GM12878 (cell line): ENCODE data around the gene BTNL9. TPM values are rescaled to one million over a fixed set of nuclear protein-coding genes. Genes with fewer than 3 reads are reported as not detected.

Source experiments
- ATAC-seq: fragments of 200-7000 bp; cut with Tn5 transposase; 3 replicates; pipeline ENCODE4 v1.9.1; 2020; ENCODE audit warnings: mild to moderate bottlenecking, moderate library complexity
- BruUV-seq: library from RNA; stranded (reverse); fragments of 400-500 nt; replicated peaks from 2 replicates; lab custom pipeline; 2021; lab: Mats Ljungman, UMichigan
- CTCF ChIA-PET: fragments of 300-600 bp; sonication (Branson Sonifier 250); formaldehyde crosslinking; extraction: SDS; loops from one replicate; lab custom pipeline; 2021; ENCODE audit warnings: inconsistent platforms; lab: Yijun Ruan, JAX
- POLR2A ChIA-PET: fragments of 350-600 bp; formaldehyde crosslinking; extraction: SDS; loops from one replicate; lab custom pipeline; 2021; ENCODE audit warnings: inconsistent platforms; lab: Charles Lee
- RAD21 ChIA-PET: fragments of 300-600 bp; sonication (Branson Sonifier 250); formaldehyde crosslinking; loops from one replicate; lab custom pipeline; 2023; ENCODE audit warnings: antibody characterized with exemption; ENCODE audit not compliant: unreplicated experiment; lab: Charles Lee
- SMC1A ChIA-PET: fragments of 300-600 bp; sonication (Branson Sonifier 250); formaldehyde crosslinking; loops from one replicate; lab custom pipeline; 2023; ENCODE audit not compliant: unreplicated experiment, uncharacterized antibody; lab: Charles Lee
- DNase-seq: peaks from one replicate; pipeline ENCODE4 v3.0.0-alpha.2; 2011; ENCODE audit warnings: low read depth, low spot score
- FAIRE-seq: peaks from 3 replicates; lab custom pipeline; 2011; peaks lifted over from hg19 to GRCh38; lab: Jason Lieb, UNC
- H2AFZ ChIP-seq: 2 replicates; pipeline ENCODE4 v1.6.0; 2011; ENCODE audit warnings: low read depth, low read length, control low read depth; ENCODE audit not compliant: control insufficient read depth
- H3K27ac ChIP-seq: 2 replicates; pipeline ENCODE4 v1.5.1; 2011; ENCODE audit warnings: control low read depth; ENCODE audit not compliant: control insufficient read depth, insufficient read depth
- H3K27me3 ChIP-seq, 2 experiments: replicated peaks in 1 of 2; 2 replicates each; pipeline versions ENCODE4 v1.6.0 to v1.6.1; 2011; ENCODE audit warnings: low read length in 1 of 2; ENCODE audit not compliant: control insufficient read depth in 2 of 2, insufficient read depth in 2 of 2
- H3K36me3 ChIP-seq, 2 experiments: 2 replicates each; pipeline ENCODE4 v1.5.1; 2011; ENCODE audit warnings: low read length in 1 of 2; ENCODE audit not compliant: control insufficient read depth in 2 of 2, insufficient read depth in 2 of 2
- H3K4me1 ChIP-seq: 2 replicates; pipeline ENCODE4 v1.6.1; 2011; ENCODE audit warnings: mild to moderate bottlenecking, low read length, moderate library complexity, mixed read lengths; ENCODE audit not compliant: control insufficient read depth, insufficient read depth
- H3K4me2 ChIP-seq: 2 replicates; pipeline ENCODE4 v1.6.0; 2011; ENCODE audit warnings: control low read depth; ENCODE audit not compliant: control insufficient read depth, insufficient read depth
- H3K4me3 ChIP-seq: fragments of 200-600 bp; sonication (generic); 2 replicates; pipeline ENCODE4 v1.5.1; 2016
- H3K79me2 ChIP-seq: 2 replicates; pipeline ENCODE4 v1.6.0; 2011; ENCODE audit warnings: low read length; ENCODE audit not compliant: control insufficient read depth, insufficient read depth
- H3K9ac ChIP-seq: 2 replicates; pipeline ENCODE4 v1.8.0; 2011; ENCODE audit warnings: low read length, control low read depth, mixed read lengths; ENCODE audit not compliant: control insufficient read depth, insufficient read depth
- H3K9me3 ChIP-seq: replicated peaks from 3 replicates; pipeline ENCODE4 v1.5.1; 2011; ENCODE audit warnings: mild to moderate bottlenecking, low read length; ENCODE audit not compliant: control insufficient read depth, insufficient read depth
- H4K20me1 ChIP-seq: 2 replicates; pipeline ENCODE4 v1.6.0; 2011; ENCODE audit not compliant: control insufficient read depth, insufficient read depth
- CBFB ChIP-seq: IDR thresholded peaks from 2 replicates; pipeline ENCODE4 v1.6.1; 2016; ENCODE audit warnings: antibody characterized with exemption, low read depth
- CEBPB ChIP-seq, 2 experiments: fragments of 150-350 bp in 1 of 2; IDR thresholded peaks; 2 replicates each; pipeline ENCODE4 v1.6.1; 2012 to 2014; ENCODE audit warnings: low read depth in 2 of 2, low read length in 2 of 2, borderline replicate concordance in 1 of 2, inconsistent platforms in 1 of 2
- CHD1 ChIP-seq: IDR thresholded peaks from 2 replicates; pipeline ENCODE4 v1.6.1; 2012; ENCODE audit warnings: low read depth, low read length, improper control_type of control experiment
- IKZF1 ChIP-seq: fragments of 450-650 bp; conservative IDR thresholded peaks from 2 replicates; pipeline ENCODE4 v1.6.1; 2017; ENCODE audit warnings: antibody characterized with exemption, mild to moderate bottlenecking
- MXI1 ChIP-seq: fragments of 150-350 bp; IDR thresholded peaks from 2 replicates; pipeline ENCODE4 v1.6.1; 2011; ENCODE audit warnings: low read depth, mild to moderate bottlenecking, inconsistent platforms, low read length, improper control_type of control experiment
- NFYB ChIP-seq: IDR thresholded peaks from 2 replicates; pipeline ENCODE4 v1.6.1; 2011; ENCODE audit warnings: low read depth, mild to moderate bottlenecking, low read length, improper control_type of control experiment, moderate library complexity; ENCODE audit not compliant: insufficient read depth
- PAX8 ChIP-seq: fragments of 450-650 bp; IDR thresholded peaks from 2 replicates; pipeline ENCODE4 v1.6.1; 2017; ENCODE audit warnings: mild to moderate bottlenecking, moderate library complexity
- POLR2AphosphoS5 ChIP-seq: IDR thresholded peaks from 2 replicates; pipeline ENCODE4 v1.6.1; 2011; ENCODE audit warnings: mild to moderate bottlenecking, low read length, inconsistent platforms
- SMC3 ChIP-seq: IDR thresholded peaks from 2 replicates; pipeline ENCODE4 v1.6.1; 2011; ENCODE audit warnings: low read length, improper control_type of control experiment, borderline replicate concordance
- SUPT20H ChIP-seq: IDR thresholded peaks from 2 replicates; pipeline ENCODE4 v1.6.1; 2011; ENCODE audit warnings: low read depth, mild to moderate bottlenecking, low read length, moderate library complexity, borderline replicate concordance; ENCODE audit not compliant: control insufficient read depth
- TAF1 ChIP-seq: IDR thresholded peaks from 2 replicates; pipeline ENCODE4 v1.6.1; 2011; ENCODE audit warnings: mild to moderate bottlenecking, low read depth, low read length, borderline replicate concordance
- YY1 ChIP-seq: IDR thresholded peaks from 2 replicates; pipeline ENCODE4 v1.6.1; 2011; ENCODE audit warnings: low read depth, mild to moderate bottlenecking, low read length
- ZBED1 ChIP-seq: IDR thresholded peaks from 2 replicates; pipeline ENCODE4 v1.6.1; 2016; ENCODE audit warnings: borderline replicate concordance
- ZNF622 ChIP-seq: fragments of 450-650 bp; IDR thresholded peaks from 2 replicates; pipeline ENCODE4 v1.6.1; 2017; ENCODE audit warnings: mild to moderate bottlenecking, inconsistent platforms
- WGBS: methylation state at CpG from one replicate; pipeline ENCODE4 v1.1.6; 2016; ENCODE audit warnings: low lambda C conversion rate; ENCODE audit not compliant: insufficient replicate concordance, insufficient coverage; ENCODE audit errors: missing lambda C conversion rate; 5-methylcytosine and 5-hydroxymethylcytosine counted together
- in situ Hi-C: fragments of 300-500 bp; cut with MboI; formaldehyde crosslinking; loops from 9 replicates; pipeline ENCODE4 v1.14.3; 2018; ENCODE audit warnings: mixed read lengths
- intact Hi-C: fragments of 100-400 bp; cut with micrococcal nuclease; formaldehyde crosslinking; loops from one replicate; pipeline ENCODE4 v1.14.2; 2022; ENCODE audit not compliant: unreplicated experiment
- polyA plus RNA-seq, 11 experiments: library from polyadenylated mRNA; depleted of rRNA in 4 of 11; unstranded in 6 of 11; stranded (reverse) in 5 of 11; fragments of >200 nt; fragmentation: Nextera tagmentation in 4 of 11; fragmentation: Illumina TruSeq in 1 of 11; extraction: Ambion mirVana in 4 of 11; extraction: Trizol in 1 of 11; gene quantifications; 1 replicate in 1 of 11; 2 replicates in 10 of 11; pipeline versions ENCODE4 v1.2.1 to v1.2.3, GENCODE V29; 2011 to 2016; ENCODE audit warnings: inconsistent platforms in 2 of 11, missing spikeins in 2 of 11, low read depth in 1 of 11
- total RNA-seq, 4 experiments: library from RNA; depleted of rRNA in 3 of 4; stranded (reverse); fragments of >200 nt in 3 of 4; fragmentation: Illumina TruSeq in 1 of 4; extraction: Trizol in 1 of 4; gene quantifications; 2 replicates each; pipeline versions ENCODE4 v1.2.1 to v1.2.3, GENCODE V29; 2013 to 2021
- TF ChIP-seq, protein P1 (sequence below): fragments of 450-650 bp; IDR thresholded peaks from 2 replicates; pipeline ENCODE4 v1.6.1; 2016; ENCODE audit warnings: mild to moderate bottlenecking
- TF ChIP-seq, protein P2 (sequence below): fragments of 450-650 bp; formaldehyde crosslinking; IDR thresholded peaks from 2 replicates; pipeline ENCODE4 v1.5.0; 2022; ENCODE audit warnings: mild to moderate bottlenecking, missing genetic modification characterization
- TF ChIP-seq, protein P3 (sequence below): IDR thresholded peaks from 2 replicates; pipeline ENCODE4 v1.6.1; 2011; ENCODE audit warnings: low read depth, mild to moderate bottlenecking, low read length, moderate library complexity, borderline replicate concordance; ENCODE audit errors: extremely low read depth

BTNL9 gene
- total and polyA plus RNA-seq, 10 of the 15 experiments (the other 5 are each of a cell fraction or from before 2014, with no cell fraction given): 0.01 to 16.5 (median 0.06) TPM; not detected in 5

DNA sequence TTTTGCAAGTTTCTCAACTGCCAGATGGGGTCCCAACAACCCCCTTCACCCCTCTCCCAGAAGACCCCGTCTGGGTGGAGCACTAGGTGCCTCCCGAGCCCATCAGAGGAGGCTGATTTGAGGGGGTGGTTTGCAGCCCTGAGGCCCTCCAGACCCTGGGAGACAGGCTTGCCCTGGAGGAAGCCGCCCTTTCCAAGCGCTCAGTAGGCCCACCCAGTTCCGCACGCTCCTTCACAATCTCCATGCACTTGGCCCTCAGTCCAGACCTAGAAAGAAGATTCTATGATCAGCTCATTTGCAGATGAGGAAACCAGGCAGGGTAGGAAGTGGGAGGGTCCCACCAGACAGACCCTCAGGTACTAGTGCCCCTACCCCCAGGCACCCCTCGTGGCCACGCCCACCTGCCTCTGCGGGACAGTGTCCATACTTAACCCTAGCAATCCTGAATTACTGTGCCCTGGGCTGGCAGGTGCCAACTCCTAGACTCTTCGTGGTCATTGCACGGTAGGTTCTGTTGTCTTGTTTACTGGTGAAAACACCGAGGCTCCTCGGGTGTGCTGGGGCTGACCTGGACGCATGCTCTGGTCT, 68.6 kb downstream of the BTNL9 start:
- ChIA-PET POLR2A (no interaction called here), CTCF (interaction anchor here (1.5 kb wide), 1 partner anchor 25 kb away, joined by 3 read pairs; no protein-coding TSS in a partner anchor), RAD21 (no interaction called here), SMC1A (interaction anchor here (2.4 kb wide), 1 partner anchor 10 kb away, joined by 6 read pairs; no protein-coding TSS in a partner anchor)
- no peak for FAIRE-seq
- intact Hi-C loops: loop anchor here (10.0 kb wide), 1 partner anchor 46 kb away; no protein-coding TSS in a partner anchor
- Histone ChIP-seq H3K9ac (no peak overlapping the region), H2AFZ (no peak overlapping the region), H3K4me2 (no peak overlapping the region), H3K36me3 (no peaks in the 10 kb centered on the region), H3K27me3 (no peaks in the 10 kb centered on the region; a peak in 1 of 4 replicates), H3K9me3 (no peaks in the 10 kb centered on the region; the same call in 2 of the 3 replicates), H3K4me3 (no peak overlapping the region), H3K4me1 (no peaks in the 10 kb centered on the region; the same call in 1 of the 2 replicates), H3K79me2 (no peaks in the 10 kb centered on the region), H4K20me1 (no peaks in the 10 kb centered on the region), H3K27ac (no peak overlapping the region)
- DNase-seq: no peak
- in situ Hi-C loops: no loop called here
- no peak for ATAC-seq
- WGBS: 40% methylated on average over 14 of the region's 14 CpGs
- no TSS peak for BruUV-seq
- TF ChIP-seq CBFB (no peak), POLR2AphosphoS5 (no peak), IKZF1 (no peak), MXI1 (no peak), SMC3 (no peak), CEBPB (IDR thresholded peaks at IDR 0.05; ENCODE audit: borderline replicate concordance in 1 of 2, low read depth in 2 of 2, low read length in 2 of 2) (no peak), PAX8 (no peak), SUPT20H (no peak), ZNF622 (no peak), CHD1 (no peak), YY1 (no peak), NFYB (no peak), TAF1 (no peak), ZBED1 (no peak)
- TF ChIP-seq, protein P1, sequence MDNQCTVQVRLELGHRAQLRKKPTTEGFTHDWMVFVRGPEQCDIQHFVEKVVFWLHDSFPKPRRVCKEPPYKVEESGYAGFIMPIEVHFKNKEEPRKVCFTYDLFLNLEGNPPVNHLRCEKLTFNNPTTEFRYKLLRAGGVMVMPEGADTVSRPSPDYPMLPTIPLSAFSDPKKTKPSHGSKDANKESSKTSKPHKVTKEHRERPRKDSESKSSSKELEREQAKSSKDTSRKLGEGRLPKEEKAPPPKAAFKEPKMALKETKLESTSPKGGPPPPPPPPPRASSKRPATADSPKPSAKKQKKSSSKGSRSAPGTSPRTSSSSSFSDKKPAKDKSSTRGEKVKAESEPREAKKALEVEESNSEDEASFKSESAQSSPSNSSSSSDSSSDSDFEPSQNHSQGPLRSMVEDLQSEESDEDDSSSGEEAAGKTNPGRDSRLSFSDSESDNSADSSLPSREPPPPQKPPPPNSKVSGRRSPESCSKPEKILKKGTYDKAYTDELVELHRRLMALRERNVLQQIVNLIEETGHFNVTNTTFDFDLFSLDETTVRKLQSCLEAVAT: no peak
- TF ChIP-seq, protein P2, sequence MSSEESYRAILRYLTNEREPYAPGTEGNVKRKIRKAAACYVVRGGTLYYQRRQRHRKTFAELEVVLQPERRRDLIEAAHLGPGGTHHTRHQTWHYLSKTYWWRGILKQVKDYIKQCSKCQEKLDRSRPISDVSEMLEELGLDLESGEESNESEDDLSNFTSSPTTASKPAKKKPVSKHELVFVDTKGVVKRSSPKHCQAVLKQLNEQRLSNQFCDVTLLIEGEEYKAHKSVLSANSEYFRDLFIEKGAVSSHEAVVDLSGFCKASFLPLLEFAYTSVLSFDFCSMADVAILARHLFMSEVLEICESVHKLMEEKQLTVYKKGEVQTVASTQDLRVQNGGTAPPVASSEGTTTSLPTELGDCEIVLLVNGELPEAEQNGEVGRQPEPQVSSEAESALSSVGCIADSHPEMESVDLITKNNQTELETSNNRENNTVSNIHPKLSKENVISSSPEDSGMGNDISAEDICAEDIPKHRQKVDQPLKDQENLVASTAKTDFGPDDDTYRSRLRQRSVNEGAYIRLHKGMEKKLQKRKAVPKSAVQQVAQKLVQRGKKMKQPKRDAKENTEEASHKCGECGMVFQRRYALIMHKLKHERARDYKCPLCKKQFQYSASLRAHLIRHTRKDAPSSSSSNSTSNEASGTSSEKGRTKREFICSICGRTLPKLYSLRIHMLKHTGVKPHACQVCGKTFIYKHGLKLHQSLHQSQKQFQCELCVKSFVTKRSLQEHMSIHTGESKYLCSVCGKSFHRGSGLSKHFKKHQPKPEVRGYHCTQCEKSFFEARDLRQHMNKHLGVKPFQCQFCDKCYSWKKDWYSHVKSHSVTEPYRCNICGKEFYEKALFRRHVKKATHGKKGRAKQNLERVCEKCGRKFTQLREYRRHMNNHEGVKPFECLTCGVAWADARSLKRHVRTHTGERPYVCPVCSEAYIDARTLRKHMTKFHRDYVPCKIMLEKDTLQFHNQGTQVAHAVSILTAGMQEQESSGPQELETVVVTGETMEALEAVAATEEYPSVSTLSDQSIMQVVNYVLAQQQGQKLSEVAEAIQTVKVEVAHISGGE (CRISPR knock-in tag): no peak
- TF ChIP-seq, protein P3, sequence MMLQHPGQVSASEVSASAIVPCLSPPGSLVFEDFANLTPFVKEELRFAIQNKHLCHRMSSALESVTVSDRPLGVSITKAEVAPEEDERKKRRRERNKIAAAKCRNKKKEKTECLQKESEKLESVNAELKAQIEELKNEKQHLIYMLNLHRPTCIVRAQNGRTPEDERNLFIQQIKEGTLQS: no peak
